KMS-11 (cell line): ENCODE measurements around the gene RTN4.

Experiments used
- H2AFZ ChIP-seq: fragments of 200-600 bp; sonication (generic); 2 replicates; pipeline ENCODE4 v1.6.1; 2016; ENCODE audit warnings: antibody characterized with exemption, mixed run types, low read depth
- H3K27ac ChIP-seq: fragments of 200-600 bp; sonication (generic); 2 replicates; pipeline ENCODE4 v1.6.1; 2016; ENCODE audit warnings: mild to moderate bottlenecking, mixed run types
- H3K27me3 ChIP-seq: fragments of 200-600 bp; sonication (generic); 2 replicates; pipeline ENCODE4 v1.6.1; 2017; ENCODE audit warnings: mild to moderate bottlenecking, low read depth, mixed run types, moderate library complexity; ENCODE audit not compliant: insufficient read depth
- H3K36me3 ChIP-seq: fragments of 200-600 bp; sonication (generic); 2 replicates; pipeline ENCODE4 v1.6.1; 2017; ENCODE audit warnings: mild to moderate bottlenecking, mixed run types; ENCODE audit not compliant: insufficient read depth
- H3K4me1 ChIP-seq: fragments of 200-600 bp; sonication (generic); 2 replicates; pipeline ENCODE4 v1.6.1; 2016; ENCODE audit warnings: mild to moderate bottlenecking, low read depth, mixed run types; ENCODE audit not compliant: poor library complexity, severe bottlenecking
- H3K4me2 ChIP-seq: fragments of 200-600 bp; sonication (generic); 2 replicates; pipeline ENCODE4 v1.7.0; 2016; ENCODE audit warnings: mild to moderate bottlenecking, mixed run types
- H3K4me3 ChIP-seq: fragments of 200-600 bp; sonication (generic); IDR thresholded peaks from 2 replicates; pipeline ENCODE4 v1.6.1; 2017; ENCODE audit warnings: low read depth, low read length, mixed read lengths; ENCODE audit not compliant: insufficient read depth
- H3K79me2 ChIP-seq: fragments of 200-600 bp; sonication (generic); 2 replicates; pipeline ENCODE4 v1.6.1; 2016; ENCODE audit warnings: low read depth, mixed run types; ENCODE audit not compliant: insufficient read depth
- H3K9ac ChIP-seq: fragments of 200-600 bp; sonication (generic); 2 replicates; pipeline ENCODE4 v1.6.1; 2016; ENCODE audit warnings: mild to moderate bottlenecking, mixed run types
- H4K20me1 ChIP-seq: fragments of 200-600 bp; sonication (generic); 2 replicates; pipeline ENCODE4 v1.6.1; 2016; ENCODE audit warnings: mild to moderate bottlenecking, mixed run types; ENCODE audit not compliant: insufficient read depth
- CTCF ChIP-seq: fragments of 200-600 bp; sonication (generic); conservative IDR thresholded peaks from 2 replicates; pipeline ENCODE4 v1.6.1; 2017; ENCODE audit warnings: low read depth, mild to moderate bottlenecking, antibody characterized with exemption, low read length, moderate library complexity, mixed read lengths

RTN4 gene

DNA sequence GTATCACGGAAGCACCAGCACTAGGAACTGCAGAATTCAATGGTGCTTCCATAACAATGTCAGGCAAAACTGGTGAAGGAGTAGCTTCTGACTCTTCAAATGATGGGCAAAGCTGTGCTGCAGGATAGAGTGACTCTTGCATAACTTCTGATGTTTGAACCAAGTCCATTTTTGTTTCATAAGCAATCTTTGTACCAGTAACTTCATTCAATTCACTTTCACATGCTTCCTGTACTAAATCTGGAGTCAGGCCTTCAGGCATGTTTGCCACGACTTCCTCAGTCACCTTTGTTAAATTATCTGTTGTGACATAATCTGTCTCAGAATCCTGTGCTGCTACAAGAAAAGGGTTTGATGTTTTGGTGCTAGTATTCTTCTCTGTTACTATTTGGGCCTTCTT is 24.0 kb downstream of the RTN4 start:
- H4K20me1 ChIP-seq: peaks cover 29% of the 10 kb centered on the region
- H3K79me2 ChIP-seq: peaks cover 97% of the 10 kb centered on the region
- no peaks in the 10 kb centered on the region for H3K36me3 ChIP-seq
- H3K9ac ChIP-seq: no peak overlapping the region
- H3K27me3 ChIP-seq: no peaks in the 10 kb centered on the region
- no peak overlapping the region for H3K27ac ChIP-seq
- no peak overlapping the region; the same call in 1 of the 2 replicates for H3K4me2 ChIP-seq
- TF ChIP-seq CTCF: no peak
- H3K4me1 ChIP-seq: peaks cover 55% of the 10 kb centered on the region
- no peak overlapping the region for H2AFZ ChIP-seq
- no peak overlapping the region for H3K4me3 ChIP-seq

- H3K79me2 ChIP-seq: peaks cover 96% of the 10 kb centered on the region
- H3K4me3 ChIP-seq: no peak overlapping the region
- H3K27ac ChIP-seq: no peak overlapping the region
- no peaks in the 10 kb centered on the region for H3K36me3 ChIP-seq
- no peak overlapping the region for H3K4me2 ChIP-seq
- H3K9ac ChIP-seq: no peak overlapping the region
- H3K4me1 ChIP-seq: peaks cover 49% of the 10 kb centered on the region
- no peaks in the 10 kb centered on the region for H3K27me3 ChIP-seq
- H2AFZ ChIP-seq: no peak overlapping the region
- TF ChIP-seq CTCF: no peak
- peaks cover 32% of the 10 kb centered on the region for H4K20me1 ChIP-seq
Observed at GRCh38 chr2:55025627-55026026, 24.6 kb downstream of the RTN4 start.

- Histone ChIP-seq H4K20me1 (peaks cover 28% of the 10 kb centered on the region), H3K9ac (no peak overlapping the region), H2AFZ (no peak overlapping the region), H3K27ac (no peak overlapping the region), H3K27me3 (no peaks in the 10 kb centered on the region), H3K4me2 (no peak overlapping the region), H3K36me3 (no peaks in the 10 kb centered on the region), H3K4me1 (peaks cover 46% of the 10 kb centered on the region), H3K79me2 (peaks cover 93% of the 10 kb centered on the region), H3K4me3 (no peak overlapping the region)
- no peak for TF ChIP-seq CTCF
Observed at GRCh38 chr2:55025082-55025481, 25.2 kb downstream of the RTN4 start.

DNA sequence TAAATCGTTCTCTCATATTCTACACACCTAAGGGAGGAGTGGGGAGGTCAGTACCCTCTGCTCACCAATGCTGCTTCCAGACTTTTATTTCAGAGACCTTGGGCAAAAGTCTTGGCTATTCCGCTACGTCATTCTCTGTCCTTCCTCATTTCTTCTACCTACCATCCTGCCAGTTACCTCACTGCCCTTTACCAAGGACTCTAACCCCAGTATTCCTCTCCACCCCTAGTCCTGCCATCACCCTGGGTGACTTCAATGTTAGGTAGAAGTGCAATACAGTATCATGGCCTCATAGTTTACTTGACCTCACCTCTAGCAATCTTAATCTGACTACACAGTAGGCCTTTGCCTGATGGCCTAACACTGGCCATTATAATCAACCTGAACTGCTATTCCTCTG is 27.8 kb downstream of the RTN4 start:
- no peak for TF ChIP-seq CTCF
- H4K20me1 ChIP-seq: peaks cover 20% of the 10 kb centered on the region
- no peaks in the 10 kb centered on the region for H3K27me3 ChIP-seq
- H3K79me2 ChIP-seq: peaks cover 88% of the 10 kb centered on the region
- H3K27ac ChIP-seq: no peak overlapping the region
- H3K4me2 ChIP-seq: no peak overlapping the region
- H2AFZ ChIP-seq: no peak overlapping the region
- H3K9ac ChIP-seq: no peak overlapping the region
- H3K36me3 ChIP-seq: no peaks in the 10 kb centered on the region
- H3K4me1 ChIP-seq: peaks cover 26% of the 10 kb centered on the region
- H3K4me3 ChIP-seq: no peak overlapping the region
